Trophoblast cell (in vitro differentiated cells and primary cell): Measurements from ENCODE around the gene HHATL.

Experiments used
- DNase-seq, 2 donors: peaks; one replicate each; pipeline ENCODE4 v3.0.0-alpha.2; 2016
- H2AFZ ChIP-seq: 2 replicates; pipeline ENCODE4 v1.6.1; 2013; ENCODE audit warnings: low read length, moderate library complexity, mild to moderate bottlenecking; ENCODE audit not compliant: insufficient read depth, poor library complexity
- H2AK5ac ChIP-seq: 2 replicates; pipeline ENCODE4 v1.6.1; 2013; ENCODE audit warnings: mild to moderate bottlenecking, low read length
- H2BK120ac ChIP-seq: 2 replicates; pipeline ENCODE4 v1.6.1; 2013; ENCODE audit warnings: low read length, mild to moderate bottlenecking, moderate library complexity; ENCODE audit not compliant: insufficient read depth, poor library complexity
- H2BK12ac ChIP-seq: 2 replicates; pipeline ENCODE4 v1.6.1; 2013; ENCODE audit warnings: mild to moderate bottlenecking, low read length, moderate library complexity
- H2BK5ac ChIP-seq: 2 replicates; pipeline ENCODE4 v1.6.1; 2013; ENCODE audit warnings: low read length, low read depth, moderate library complexity, mild to moderate bottlenecking; ENCODE audit not compliant: poor library complexity
- H3K14ac ChIP-seq: 2 replicates; pipeline ENCODE4 v1.6.1; 2013; ENCODE audit warnings: mild to moderate bottlenecking, low read length
- H3K18ac ChIP-seq: 2 replicates; pipeline ENCODE4 v1.6.1; 2013; ENCODE audit warnings: mild to moderate bottlenecking, low read length
- H3K23ac ChIP-seq: 2 replicates; pipeline ENCODE4 v1.6.1; 2013; ENCODE audit warnings: low read length
- H3K27ac ChIP-seq: 2 replicates; pipeline ENCODE4 v1.5.1; 2013; ENCODE audit warnings: low read depth, mild to moderate bottlenecking, inconsistent platforms, low read length, moderate library complexity
- H3K27me3 ChIP-seq: 2 replicates; pipeline ENCODE4 v1.6.1; 2013; ENCODE audit warnings: inconsistent platforms, mild to moderate bottlenecking, low read length, moderate library complexity; ENCODE audit not compliant: insufficient read depth
- H3K36me3 ChIP-seq, 2 experiments: 1 replicate in 1 of 2; 2 replicates in 1 of 2; pipeline ENCODE4 v1.6.1; 2013; ENCODE audit warnings: low read length in 2 of 2, mild to moderate bottlenecking in 2 of 2, moderate library complexity in 1 of 2; ENCODE audit not compliant: insufficient read depth in 2 of 2, control insufficient read depth in 1 of 2
- H3K4ac ChIP-seq: 2 replicates; pipeline ENCODE4 v1.6.1; 2013; ENCODE audit warnings: low read depth, mild to moderate bottlenecking, low read length, moderate library complexity
- H3K4me1 ChIP-seq, 2 experiments: 1 replicate in 1 of 2; 2 replicates in 1 of 2; pipeline ENCODE4 v1.6.1; 2013; ENCODE audit warnings: low read length in 2 of 2, mild to moderate bottlenecking in 2 of 2, moderate library complexity in 1 of 2; ENCODE audit not compliant: insufficient read depth in 2 of 2, control insufficient read depth in 1 of 2
- H3K4me2 ChIP-seq: 2 replicates; pipeline ENCODE4 v1.6.1; 2013; ENCODE audit warnings: inconsistent platforms, mild to moderate bottlenecking, low read length, moderate library complexity
- H3K4me3 ChIP-seq: 2 replicates; pipeline ENCODE4 v1.5.1; 2013; ENCODE audit warnings: mild to moderate bottlenecking, low read depth, low read length, inconsistent platforms
- H3K79me1 ChIP-seq: one replicate; pipeline ENCODE4 v1.6.1; 2013; ENCODE audit warnings: low read length
- H3K79me2 ChIP-seq: 2 replicates; pipeline ENCODE4 v1.6.1; 2013; ENCODE audit warnings: low read length, mild to moderate bottlenecking; ENCODE audit not compliant: control insufficient read depth, insufficient read depth, poor library complexity
- H3K9ac ChIP-seq: 2 replicates; pipeline ENCODE4 v1.6.1; 2013; ENCODE audit warnings: mild to moderate bottlenecking, low read length
- H3K9me3 ChIP-seq: 2 replicates; pipeline ENCODE4 v1.6.1; 2013; ENCODE audit warnings: low read depth, mild to moderate bottlenecking, control low read depth, inconsistent platforms, low read length; ENCODE audit not compliant: insufficient read depth
- H4K12ac ChIP-seq: 2 replicates; pipeline ENCODE4 v1.6.1; 2013; ENCODE audit warnings: low read depth, mild to moderate bottlenecking, low read length, moderate library complexity
- H4K8ac ChIP-seq: 2 replicates; pipeline ENCODE4 v1.6.1; 2013; ENCODE audit warnings: low read depth, mild to moderate bottlenecking, low read length, moderate library complexity
- H4K91ac ChIP-seq: one replicate; pipeline ENCODE4 v1.6.1; 2013; ENCODE audit warnings: low read depth, mild to moderate bottlenecking, low read length, moderate library complexity
- WGBS: extraction: QIAGEN DNeasy Blood & Tissue Kit; methylation state at CpG from one replicate; pipeline ENCODE4 v1.1.7; 2013; ENCODE audit warnings: missing lambda C conversion rate; ENCODE audit not compliant: insufficient read length, insufficient coverage; ENCODE audit errors: extremely low coverage; 5-methylcytosine and 5-hydroxymethylcytosine counted together

The HHATL gene

DNA sequence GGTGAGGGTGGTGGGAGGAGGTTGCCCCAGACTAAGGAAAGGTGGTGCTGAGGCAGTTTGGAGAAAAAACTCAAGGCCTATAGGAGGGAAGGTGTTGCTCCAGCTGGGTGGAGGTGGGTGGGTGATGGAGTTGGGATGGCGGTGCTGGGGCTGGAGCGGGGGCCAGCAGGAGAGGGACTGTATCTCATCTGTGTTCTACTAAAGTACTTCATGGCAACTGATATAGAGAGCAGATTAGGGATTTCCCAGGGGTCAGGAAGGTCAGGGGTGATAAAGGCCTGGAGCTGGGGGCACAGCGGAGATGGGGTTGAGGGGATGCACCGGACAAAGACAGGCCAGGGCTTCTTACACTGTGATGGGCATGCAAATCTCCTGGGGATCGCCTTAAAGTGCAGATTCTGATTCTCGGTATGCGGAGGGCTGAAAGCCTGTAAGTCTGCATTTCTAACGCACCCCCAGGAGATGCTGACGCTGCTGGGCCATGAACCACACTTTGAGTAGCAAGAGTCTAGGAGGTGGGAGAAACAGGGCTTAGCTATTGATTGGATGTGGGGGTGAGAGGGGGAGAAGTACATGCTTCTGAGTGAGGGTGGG is 13.1 kb downstream of the HHATL start:
- Histone ChIP-seq H2BK12ac (no peak overlapping the region), H3K9ac (no peak overlapping the region), H3K79me2 (no peaks in the 10 kb centered on the region), H2BK120ac (no peak overlapping the region), H2BK5ac (no peak overlapping the region), H3K14ac (no peak overlapping the region), H2AFZ (no peak overlapping the region), H3K4me3 (no peak overlapping the region), H4K12ac (no peak overlapping the region), H2AK5ac (no peak overlapping the region), H3K79me1 (no peaks in the 10 kb centered on the region), H3K23ac (no peak overlapping the region), H3K4ac (no peak overlapping the region), H3K27ac (no peak overlapping the region), H3K18ac (no peak overlapping the region), H4K91ac (no peak overlapping the region), H3K27me3 (no peaks in the 10 kb centered on the region), H3K9me3 (peaks cover 12% of the 10 kb centered on the region), H3K4me1 (peaks cover 0 to 1% of the 10 kb centered on the region in 2 experiments), H4K8ac (no peak overlapping the region), H3K4me2 (no peak overlapping the region), H3K36me3 (no peaks in the 10 kb centered on the region)
- WGBS: no CpG with 5 or more reads among the region's 9 CpGs
- no peak for DNase-seq

- no peaks in the 10 kb centered on the region for H3K79me1 ChIP-seq
- H2BK12ac ChIP-seq: no peak overlapping the region
- H2BK120ac ChIP-seq: no peak overlapping the region
- H3K79me2 ChIP-seq: no peaks in the 10 kb centered on the region
- no peak overlapping the region for H2AK5ac ChIP-seq
- H3K9ac ChIP-seq: no peak overlapping the region
- H3K18ac ChIP-seq: no peak overlapping the region
- H3K9me3 ChIP-seq: peaks cover 12% of the 10 kb centered on the region
- H3K4me2 ChIP-seq: no peak overlapping the region
- H3K4ac ChIP-seq: no peak overlapping the region
- no peak overlapping the region for H3K27ac ChIP-seq
- H3K14ac ChIP-seq: no peak overlapping the region
- no peak overlapping the region for H4K12ac ChIP-seq
- no peak overlapping the region for H3K23ac ChIP-seq
- no peaks in the 10 kb centered on the region for H3K36me3 ChIP-seq
- WGBS: no CpG with 5 or more reads among the region's 22 CpGs
- H3K4me3 ChIP-seq: no peak overlapping the region
- H3K27me3 ChIP-seq: no peaks in the 10 kb centered on the region
- H4K8ac ChIP-seq: no peak overlapping the region
- no peak for DNase-seq
- peaks cover 0 to 2% of the 10 kb centered on the region in 2 experiments for H3K4me1 ChIP-seq
- H2BK5ac ChIP-seq: no peak overlapping the region
- H2AFZ ChIP-seq: no peak overlapping the region
- H4K91ac ChIP-seq: no peak overlapping the region
These were observed 13.8 kb downstream of the HHATL start for GRCh38 chr3:42688487-42689420.

GRCh38 chr3:42688016-42688415 is 14.6 kb downstream of the HHATL start:
- Histone ChIP-seq H3K4me1 (peaks cover 3 to 5% of the 10 kb centered on the region in 2 experiments), H2AFZ (no peak overlapping the region), H3K36me3 (no peaks in the 10 kb centered on the region), H3K79me2 (no peaks in the 10 kb centered on the region), H3K4ac (no peak overlapping the region), H3K79me1 (peaks cover 2% of the 10 kb centered on the region), H3K27me3 (no peaks in the 10 kb centered on the region), H3K23ac (no peak overlapping the region), H3K4me3 (no peak overlapping the region), H2AK5ac (no peak overlapping the region), H4K91ac (no peak overlapping the region), H2BK120ac (no peak overlapping the region), H4K12ac (no peak overlapping the region), H3K27ac (no peak overlapping the region), H3K18ac (no peak overlapping the region), H3K4me2 (no peak overlapping the region), H3K9ac (no peak overlapping the region), H3K14ac (no peak overlapping the region), H2BK5ac (no peak overlapping the region), H3K9me3 (peaks cover 12% of the 10 kb centered on the region), H4K8ac (no peak overlapping the region), H2BK12ac (no peak overlapping the region)
- WGBS: no CpG with 5 or more reads among the region's 15 CpGs
- DNase-seq: no peak

DNA sequence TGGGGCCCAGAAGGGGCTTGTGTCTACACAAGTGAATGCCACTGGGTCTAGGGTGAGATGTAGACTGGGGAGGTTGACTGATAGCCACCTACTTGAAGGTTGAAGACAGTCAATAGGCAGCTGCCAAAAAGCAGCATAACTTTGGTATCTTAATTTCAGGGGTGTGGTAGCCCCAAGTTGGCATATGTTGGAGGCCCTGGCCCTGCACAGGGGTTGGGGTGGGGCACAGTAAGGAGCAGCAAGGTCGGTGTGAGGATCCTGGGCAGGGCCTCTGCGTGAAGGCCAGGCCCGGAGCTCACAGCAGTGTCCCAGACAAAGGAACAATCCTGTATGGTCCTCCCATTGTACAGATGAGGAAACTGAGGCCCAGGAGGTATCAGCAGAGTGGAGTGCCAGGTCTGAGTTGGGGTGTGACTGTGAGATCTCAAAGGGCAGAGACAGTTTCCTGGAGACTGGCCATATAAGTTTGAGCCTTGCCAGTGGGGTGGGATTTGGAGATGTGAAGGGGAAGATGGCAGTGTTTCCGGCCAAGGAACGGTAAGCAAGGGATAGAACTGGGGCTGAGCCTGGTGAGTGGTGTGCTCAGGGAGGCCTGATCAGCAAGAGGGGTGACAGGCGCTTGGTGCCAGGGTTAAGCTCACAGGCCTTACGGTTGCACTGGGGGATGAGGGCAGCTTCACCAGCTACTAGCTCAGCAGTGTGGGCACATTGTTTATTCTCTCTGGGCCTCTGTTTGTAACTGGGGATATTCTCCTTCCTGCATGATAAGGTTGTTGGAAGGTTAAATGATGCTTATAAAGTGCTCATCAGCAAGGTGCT is 15.6 kb downstream of the HHATL start:
- no peak overlapping the region for H2BK12ac ChIP-seq
- no peak overlapping the region for H2AFZ ChIP-seq
- H3K4me2 ChIP-seq: no peak overlapping the region
- no peak overlapping the region for H3K9ac ChIP-seq
- no peak overlapping the region for H4K12ac ChIP-seq
- WGBS: no CpG with 5 or more reads among the region's 7 CpGs
- no peak overlapping the region for H3K23ac ChIP-seq
- no peak overlapping the region for H2AK5ac ChIP-seq
- no peaks in the 10 kb centered on the region for H3K27me3 ChIP-seq
- peaks cover 12% of the 10 kb centered on the region for H3K9me3 ChIP-seq
- no peak overlapping the region for H4K8ac ChIP-seq
- no peak overlapping the region for H3K4ac ChIP-seq
- DNase-seq: no peak
- H3K18ac ChIP-seq: no peak overlapping the region
- no peak overlapping the region for H4K91ac ChIP-seq
- no peaks in the 10 kb centered on the region for H3K36me3 ChIP-seq
- no peak overlapping the region for H3K14ac ChIP-seq
- no peak overlapping the region for H2BK5ac ChIP-seq
- H3K27ac ChIP-seq: no peak overlapping the region
- H3K4me1 ChIP-seq: peaks cover 3 to 5% of the 10 kb centered on the region in 2 experiments
- H3K79me1 ChIP-seq: peaks cover 2% of the 10 kb centered on the region
- no peak overlapping the region for H2BK120ac ChIP-seq
- H3K4me3 ChIP-seq: no peak overlapping the region
- H3K79me2 ChIP-seq: no peaks in the 10 kb centered on the region
